Forelimb muscle (tissue), 1 donor: ENCODE data around the gene UBE2J1. TPM values are rescaled to one million over a fixed set of nuclear protein-coding genes. Genes with fewer than 3 reads are reported as not detected.
"Not testable (repeated sequence)": the region's sequence is repeated elsewhere in the genome, so short reads cannot be mapped to it uniquely, and the experiment has no call there.

Experiments
- DNase-seq: peaks from one replicate; pipeline ENCODE4 v3.0.0-alpha.2; 2013; ENCODE audit warnings: low read depth
- polyA plus RNA-seq: library from polyadenylated mRNA; unstranded; fragments of 120-200 nt; gene quantifications from one replicate; pipeline ENCODE4 v1.2.1, GENCODE V29; 2013; ENCODE audit not compliant: insufficient read length

UBE2J1 gene
- polyA plus RNA-seq, 1 donor, result 37.4 TPM

DNA sequence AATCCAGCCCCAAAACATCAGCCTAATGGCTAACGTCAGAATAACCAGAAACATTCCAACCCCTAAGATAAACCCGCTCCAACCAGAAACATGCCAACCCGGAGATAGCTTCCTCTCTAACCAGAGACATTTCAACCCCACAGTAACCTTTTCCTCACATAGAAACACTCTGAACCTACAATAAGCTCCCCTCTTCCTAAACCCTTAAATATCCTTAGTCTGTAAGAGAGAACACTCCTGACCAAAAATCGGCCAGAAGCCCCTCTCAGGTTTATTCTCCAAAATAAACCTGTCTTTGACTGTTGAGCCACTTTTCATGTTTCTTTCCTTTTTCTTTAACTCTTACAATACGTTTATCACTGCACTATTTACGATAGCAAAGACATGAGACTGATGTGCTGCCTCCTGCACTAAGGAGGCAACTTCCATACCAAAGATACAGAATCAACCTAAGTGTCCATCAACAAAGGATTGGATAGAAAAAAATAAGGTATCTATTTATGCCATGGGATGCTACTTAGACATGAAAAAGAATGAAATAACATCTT is 32.4 kb downstream of the UBE2J1 start:
- DNase-seq, result no peak

- DNase-seq, result no peak
Observed at GRCh38 chr6:89317067-89317466, 35.5 kb downstream of the UBE2J1 start.

DNA sequence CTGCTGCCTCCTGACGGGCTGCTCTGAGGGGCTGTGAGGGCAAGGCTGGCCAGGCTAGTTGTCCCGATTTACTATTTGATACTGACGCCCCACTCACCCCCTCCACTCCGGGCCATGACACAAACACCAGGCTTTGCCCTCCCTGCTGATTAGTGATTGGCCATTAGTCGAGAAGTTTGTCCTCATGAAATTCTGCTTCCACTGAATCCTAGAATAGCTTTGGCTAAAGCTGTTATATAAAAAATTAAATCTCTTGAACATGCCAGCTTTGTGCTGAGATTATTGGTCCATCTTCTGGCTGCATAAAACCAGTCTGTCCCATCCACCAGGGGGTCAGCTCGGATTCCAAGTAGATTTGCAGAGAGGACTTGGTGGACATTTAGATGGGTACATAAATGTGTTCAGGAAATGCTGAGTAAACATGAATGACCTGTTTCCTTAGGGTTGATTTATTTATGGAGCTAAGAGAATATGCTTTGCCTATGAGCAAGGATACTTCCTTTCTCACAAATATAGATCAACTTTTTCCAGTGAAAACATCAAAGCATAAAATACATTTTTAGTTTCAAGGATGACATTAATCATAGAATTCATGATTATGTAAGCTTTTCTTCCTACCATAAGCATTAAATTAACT is 37.2 kb downstream of the UBE2J1 start, which contains the start of gene GABRR2:
GABRR2 (minus strand) TSS at position 51 of the 637 bp plus-strand sequence. CDS start 134 bp downstream, outside the sequence.
- DNase-seq, result no peak

DNA sequence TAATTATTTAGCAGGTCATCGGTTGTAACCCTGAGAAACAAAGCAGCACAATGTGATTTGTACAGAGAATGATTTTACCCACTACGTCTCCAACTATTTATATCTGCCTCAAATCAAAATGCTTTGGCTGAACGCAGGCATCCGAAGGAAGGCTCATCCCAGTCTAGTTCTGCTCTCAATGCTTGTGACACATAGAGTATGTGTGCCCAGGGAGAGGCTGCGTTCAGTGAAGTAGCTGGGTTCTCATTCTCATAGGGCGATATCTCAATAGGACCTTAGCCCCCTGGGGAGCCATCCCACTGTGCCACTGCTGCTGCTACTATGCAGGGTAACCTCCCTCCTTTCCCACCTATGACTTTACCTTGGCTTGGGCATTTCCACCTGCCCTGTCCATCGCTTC is 37.8 kb downstream of the UBE2J1 start:
- DNase-seq, result no peak

- DNase-seq, result peak; percentile 32
Observed at GRCh38 chr6:89313006-89313405, 39.5 kb downstream of the UBE2J1 start.

DNA sequence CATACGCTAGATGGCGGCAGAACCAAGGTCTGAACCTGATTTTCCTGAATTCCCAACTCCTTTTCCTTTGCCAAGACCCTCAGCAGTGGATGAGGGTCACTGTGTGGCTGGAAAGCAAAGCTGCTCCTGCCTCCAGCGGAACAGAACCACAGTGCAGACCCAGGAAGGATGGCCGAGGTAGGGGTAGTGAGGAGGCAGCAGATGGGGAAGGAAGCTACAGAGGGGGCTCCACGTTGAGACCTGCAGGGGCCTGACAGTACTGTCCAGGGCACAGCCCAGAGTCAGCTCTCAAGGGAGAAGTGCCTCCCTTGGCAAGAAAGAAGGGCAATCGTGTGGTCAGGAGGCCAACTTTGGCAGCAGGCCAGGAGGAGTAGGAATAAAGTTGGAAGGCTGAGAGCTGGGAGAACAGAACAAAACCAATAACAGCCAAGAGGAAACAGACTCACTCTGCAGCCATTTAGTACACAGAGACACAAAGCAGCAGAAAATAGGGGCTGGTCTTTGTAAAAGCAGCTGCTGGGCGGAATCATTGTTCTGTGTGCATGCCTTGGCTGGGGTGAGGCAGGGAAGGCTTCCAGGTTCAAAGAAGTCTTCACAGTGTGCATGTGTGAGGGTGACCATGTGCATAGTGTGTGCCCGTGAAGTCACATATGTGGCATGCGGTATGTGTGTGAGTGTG is 40.5 kb downstream of the UBE2J1 start:
- DNase-seq, result peak; percentile 62

GRCh38 chr6:89311530-89311852 is 41.0 kb downstream of the UBE2J1 start:
- DNase-seq, result no peak

- DNase-seq, result no peak
Observed at GRCh38 chr6:89310929-89311328, 41.6 kb downstream of the UBE2J1 start.

DNA sequence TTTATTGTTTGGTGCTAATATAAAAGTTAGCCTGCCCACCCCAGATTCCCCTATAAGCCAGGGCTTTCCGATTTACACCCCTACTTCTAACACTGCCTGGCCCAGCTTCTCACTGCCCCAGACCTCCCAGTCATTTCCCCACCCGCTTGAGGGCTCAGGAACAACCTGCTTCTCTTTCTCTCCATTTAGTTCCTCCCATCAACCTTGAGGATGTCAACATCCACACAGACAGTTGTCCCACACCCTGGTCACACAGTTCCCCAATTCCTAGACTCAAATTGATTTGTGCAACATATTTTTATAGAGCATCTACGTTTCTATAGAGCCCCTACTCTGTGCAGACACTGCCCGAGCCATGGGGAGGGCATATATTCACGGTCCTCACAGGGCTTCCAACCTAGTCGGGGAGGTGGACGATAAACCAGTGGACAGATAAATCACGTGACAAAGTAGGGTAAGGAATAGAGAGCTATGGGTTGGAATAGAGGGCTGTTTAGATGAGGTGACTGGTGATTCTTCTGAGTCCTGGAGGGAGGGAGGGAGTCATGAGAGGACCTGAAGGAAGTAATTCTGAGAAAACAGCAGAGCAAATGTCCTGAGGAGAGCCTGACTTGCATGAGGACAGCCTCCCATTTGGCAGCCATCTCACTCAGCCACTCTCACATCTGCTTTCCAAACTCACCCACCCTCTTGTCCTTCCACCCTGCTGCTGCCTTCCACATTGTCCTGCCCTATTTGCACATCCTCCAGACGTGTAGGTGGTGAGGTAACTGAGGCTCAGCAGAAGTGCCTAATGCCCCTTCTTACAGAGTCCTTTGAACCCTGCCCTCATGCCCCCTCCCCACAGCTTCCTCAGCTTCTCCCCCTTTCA is 43.8 kb downstream of the UBE2J1 start:
- no peak for DNase-seq

DNA sequence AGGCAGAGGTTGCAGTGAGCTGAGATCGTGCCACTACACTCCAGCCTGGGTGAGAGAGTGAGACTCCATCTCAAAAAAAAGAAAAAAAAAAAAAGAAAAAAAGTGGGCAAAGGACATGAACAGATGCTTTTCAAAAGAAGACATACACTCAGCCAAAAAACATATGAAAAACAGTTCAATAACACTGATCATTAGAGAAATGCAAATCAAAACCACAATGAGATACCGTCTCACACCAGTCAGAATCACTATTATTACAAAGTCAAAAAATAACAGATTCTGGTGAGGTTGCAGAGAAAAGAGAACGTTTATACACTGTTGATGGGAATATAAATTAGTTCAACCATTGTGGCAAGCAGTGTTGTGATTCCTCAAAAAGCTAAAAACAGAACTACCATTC is 48.0 kb downstream of the UBE2J1 start:
- not testable (repeated sequence) for DNase-seq

DNA sequence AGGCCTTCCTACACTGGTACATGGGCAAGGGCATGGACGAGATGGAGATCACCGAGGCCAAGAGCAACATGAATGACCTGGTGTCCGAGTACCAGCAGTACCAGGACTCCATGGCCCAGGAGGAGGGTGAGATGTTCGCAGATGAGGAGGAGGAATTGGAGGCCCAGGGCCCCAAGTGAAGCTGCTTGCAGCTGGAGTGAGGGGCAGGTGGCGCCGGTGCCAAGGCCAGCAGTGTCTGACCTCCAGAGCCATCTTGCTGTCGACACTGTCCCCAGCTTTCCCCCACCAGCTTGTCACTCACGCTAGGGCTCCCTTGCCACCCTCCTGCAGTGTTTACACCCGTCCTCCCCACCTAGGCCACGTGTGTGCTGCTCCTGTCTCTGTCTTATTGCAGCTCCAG is 49.6 kb downstream of the UBE2J1 start:
- no peak for DNase-seq

DNA sequence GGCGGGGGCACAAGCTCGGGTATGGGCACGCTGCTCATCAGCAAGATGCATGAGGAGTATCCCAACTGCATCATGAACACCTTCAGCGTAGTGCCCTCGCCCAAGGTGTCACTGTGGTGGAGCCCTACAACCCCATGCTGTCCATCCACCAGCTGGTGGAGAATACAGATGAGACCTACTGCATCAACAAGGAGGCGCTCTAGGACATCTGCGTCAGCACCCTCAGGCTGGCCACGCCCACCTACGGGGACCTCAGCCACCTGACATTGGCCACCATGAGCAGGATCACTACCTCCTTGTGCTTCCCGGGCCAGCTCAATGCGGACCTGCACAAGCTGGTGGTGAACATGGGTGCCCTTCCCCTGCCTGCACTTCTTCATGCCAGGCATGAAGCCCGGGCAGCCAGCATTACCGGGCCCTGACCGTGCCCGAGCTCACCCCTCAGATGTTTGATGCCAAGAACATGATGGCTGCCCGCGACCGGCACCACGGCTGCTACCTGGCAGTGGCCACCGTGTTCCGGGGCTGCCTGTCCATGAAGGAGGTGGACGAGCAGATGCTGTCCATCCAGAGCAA is 50.2 kb downstream of the UBE2J1 start:
- DNase-seq, result no peak

GRCh38 chr6:89301586-89302194 is 50.8 kb downstream of the UBE2J1 start:
- no peak for DNase-seq

DNA sequence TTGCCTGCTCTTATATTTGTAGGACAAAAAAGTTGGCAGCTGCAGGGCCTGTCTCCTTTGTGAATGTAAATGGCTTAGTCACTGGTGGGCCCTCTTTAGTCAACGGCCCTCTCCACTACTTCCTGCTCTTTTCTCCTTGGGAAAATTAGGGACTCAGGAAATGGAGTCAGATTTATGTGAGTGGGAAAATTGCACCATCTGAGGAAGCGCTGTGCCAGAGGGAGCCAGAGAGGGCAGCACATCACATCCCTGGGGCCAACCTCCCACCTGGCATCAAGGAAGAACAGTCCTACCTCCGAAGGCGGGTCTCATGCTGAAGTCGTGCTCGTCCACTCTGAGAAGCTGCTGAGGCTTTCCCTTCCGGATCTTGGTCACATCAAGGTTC is 53.1 kb downstream of the UBE2J1 start:
- DNase-seq, result no peak

DNA sequence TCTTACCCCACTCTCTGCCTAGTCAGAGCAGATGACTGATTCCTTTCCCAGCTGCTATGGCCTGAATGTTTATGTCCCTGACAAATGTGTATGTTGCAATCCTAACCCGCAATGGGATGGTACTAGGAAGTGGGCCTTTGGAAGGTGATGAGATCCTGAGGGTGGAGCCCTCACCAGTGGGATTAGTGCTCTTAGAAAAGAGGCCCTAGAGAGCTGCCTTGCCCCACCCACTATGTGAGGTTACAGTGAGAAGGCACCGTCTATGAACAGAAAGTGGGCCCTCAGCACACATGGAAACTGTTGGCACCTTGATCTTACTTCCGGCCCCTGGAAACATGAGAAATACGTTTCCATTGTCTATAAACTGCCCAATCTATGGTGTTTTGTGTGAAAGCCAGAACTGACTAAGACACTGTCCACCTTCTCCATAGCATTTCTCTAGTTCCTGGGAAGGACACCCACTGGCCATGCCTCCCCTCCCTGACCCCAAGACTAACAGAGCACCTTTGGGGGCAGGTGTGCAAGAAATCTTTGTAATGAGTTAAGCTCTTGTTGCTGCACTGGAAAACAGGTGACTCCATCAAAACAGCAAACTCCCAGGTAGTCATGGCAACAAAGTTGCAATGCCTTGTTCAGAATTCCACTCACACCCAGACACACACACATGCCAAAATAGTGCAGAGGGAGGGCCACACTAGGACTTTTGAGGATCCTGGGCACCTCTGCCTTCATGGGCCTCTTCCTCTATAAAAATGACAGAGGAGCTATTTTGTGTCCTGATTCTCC is 53.6 kb downstream of the UBE2J1 start:
- DNase-seq, result no peak

DNA sequence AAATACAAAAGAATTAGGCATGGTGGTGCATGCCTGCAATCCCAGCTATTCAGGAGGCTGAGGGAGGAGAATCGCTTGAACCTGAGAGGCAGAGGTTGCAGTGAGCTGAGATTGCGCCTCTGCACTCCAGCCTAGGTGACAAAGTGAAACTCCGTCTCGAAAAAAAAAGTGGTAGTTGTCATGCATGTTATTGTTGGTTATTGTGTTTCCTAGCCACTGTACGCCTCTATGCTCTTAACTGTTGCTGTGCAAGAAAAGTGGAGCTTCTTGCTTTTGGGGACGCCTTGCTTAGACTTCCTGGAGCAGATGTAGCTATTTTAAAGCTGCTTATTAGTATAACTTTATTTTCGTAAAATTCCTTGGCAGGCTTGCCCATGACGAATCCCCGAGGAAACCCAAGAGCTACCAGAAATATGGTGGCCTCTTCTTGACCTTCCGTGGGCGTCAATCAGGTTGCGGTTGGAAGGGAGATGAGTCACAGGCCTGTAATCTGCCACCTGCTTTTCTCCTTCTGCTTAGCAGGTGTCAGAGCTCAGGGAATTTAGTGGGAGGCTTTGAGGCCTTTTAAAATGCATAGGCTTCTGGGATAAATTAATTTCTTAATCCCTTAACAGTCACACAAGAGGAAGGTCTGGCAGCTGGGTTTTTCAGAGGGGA is 54.7 kb downstream of the UBE2J1 start:
- peak; percentile 62 for DNase-seq

DNA sequence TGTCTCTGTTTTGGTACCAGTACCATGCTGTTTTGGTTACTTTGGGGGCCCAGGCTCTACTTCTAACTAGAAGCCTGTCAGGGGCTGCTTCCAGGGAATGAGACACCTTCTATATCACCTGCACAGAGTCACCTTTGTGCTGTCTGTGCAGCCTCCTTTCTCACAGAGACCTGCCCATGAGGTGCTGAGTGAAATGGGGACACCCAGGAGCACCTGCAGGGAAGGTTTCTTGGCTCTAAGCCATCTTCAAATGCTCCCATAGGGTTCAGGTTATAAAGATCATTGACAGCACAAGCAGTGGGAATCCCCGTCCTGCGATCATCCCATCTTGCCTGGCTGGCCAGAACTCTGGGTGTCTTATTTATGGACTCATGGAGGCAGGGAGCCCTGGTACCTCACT is 56.5 kb downstream of the UBE2J1 start:
- DNase-seq, result no peak

DNA sequence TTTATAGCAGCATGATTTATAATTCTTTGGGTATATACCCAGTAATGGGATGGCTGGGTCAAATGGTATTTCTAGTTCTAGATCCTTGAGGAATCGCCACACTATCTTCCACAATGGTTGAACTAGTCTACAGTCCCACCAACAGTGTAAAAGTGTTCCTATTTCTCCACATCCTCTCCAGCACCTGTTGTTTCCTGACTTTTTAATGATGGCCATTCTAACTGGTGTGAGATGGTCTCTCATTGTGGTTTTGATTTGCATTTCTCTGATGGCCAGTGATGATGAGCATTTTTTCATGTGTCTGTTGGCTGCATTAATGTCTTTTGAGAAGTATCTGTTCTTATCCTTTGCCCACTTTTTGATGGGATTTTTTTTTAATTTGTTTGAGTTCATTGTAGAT is 57.4 kb downstream of the UBE2J1 start:
- DNase-seq, result not testable (repeated sequence)

DNA sequence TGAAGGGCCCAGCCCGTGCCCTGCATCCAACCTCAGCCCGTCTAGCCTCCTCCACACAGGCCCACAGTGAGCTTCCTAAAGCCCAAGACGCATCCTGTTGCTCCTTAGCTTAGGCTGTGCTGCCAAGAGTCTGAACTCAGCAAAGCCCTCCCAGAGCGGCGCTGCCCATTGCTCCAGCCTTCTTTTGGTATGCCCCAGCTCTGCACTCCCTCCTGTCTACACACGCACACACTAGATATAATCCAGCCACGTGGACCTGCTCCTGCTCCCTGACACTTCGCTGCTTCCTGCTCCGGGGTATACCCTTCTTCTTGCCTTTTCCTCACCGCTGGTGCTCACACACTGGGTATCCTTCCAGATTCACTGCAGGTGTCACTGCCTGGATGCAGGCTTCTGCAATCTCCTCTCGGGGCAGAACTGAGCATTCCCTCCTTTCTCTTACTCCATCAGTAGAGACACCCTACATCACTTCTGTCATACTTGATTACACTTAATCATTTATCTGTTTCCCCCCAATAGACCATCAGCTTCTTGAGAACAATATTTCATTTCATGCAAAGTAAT is 61.2 kb downstream of the UBE2J1 start:
- DNase-seq, result no peak
